GM20000 (cell line): ENCODE data around the gene RPL37.
"Not testable (repeated sequence)": the region's sequence is repeated elsewhere in the genome, so short reads cannot be mapped to it uniquely, and the experiment has no call there.

ENCODE experiments used
- DNase-seq: peaks from one replicate; pipeline ENCODE4 v3.0.0; 2012; ENCODE audit warnings: low spot score
- CTCF ChIP-seq: IDR thresholded peaks from 2 replicates; pipeline ENCODE4 v1.5.1; 2012; ENCODE audit warnings: mild to moderate bottlenecking, control low read depth; ENCODE audit errors: extremely low read depth, missing control alignments

The RPL37 gene

GRCh38 chr5:40871177-40871576 is 36.2 kb upstream of the RPL37 start:
- TF ChIP-seq CTCF, result no peak
- DNase-seq, result no peak

DNA sequence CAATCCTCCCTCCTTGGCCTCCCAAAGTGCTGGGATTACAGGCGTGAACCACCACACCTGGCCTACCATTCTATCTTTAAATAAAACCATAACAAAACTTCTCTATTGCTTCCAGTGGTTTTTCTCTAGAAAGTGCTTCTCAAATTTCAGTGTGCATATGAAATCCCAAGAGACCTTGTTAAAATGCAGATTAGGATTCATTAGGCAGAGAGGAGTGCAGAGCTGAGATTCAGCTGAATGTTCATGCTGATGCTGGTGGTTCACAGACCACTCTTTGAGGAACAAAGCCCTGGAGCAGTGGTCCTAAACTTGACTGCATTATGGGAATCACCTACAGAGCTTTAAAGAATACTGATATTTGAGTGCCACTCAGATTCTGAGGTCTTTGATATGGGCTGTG is 34.4 kb upstream of the RPL37 start:
- TF ChIP-seq CTCF, result no peak
- DNase-seq, result no peak

GRCh38 chr5:40866844-40867243 is 31.8 kb upstream of the RPL37 start:
- no peak for DNase-seq
- TF ChIP-seq CTCF, result no peak

GRCh38 chr5:40865004-40865403 is 30.0 kb upstream of the RPL37 start:
- not testable (repeated sequence) for DNase-seq

DNA sequence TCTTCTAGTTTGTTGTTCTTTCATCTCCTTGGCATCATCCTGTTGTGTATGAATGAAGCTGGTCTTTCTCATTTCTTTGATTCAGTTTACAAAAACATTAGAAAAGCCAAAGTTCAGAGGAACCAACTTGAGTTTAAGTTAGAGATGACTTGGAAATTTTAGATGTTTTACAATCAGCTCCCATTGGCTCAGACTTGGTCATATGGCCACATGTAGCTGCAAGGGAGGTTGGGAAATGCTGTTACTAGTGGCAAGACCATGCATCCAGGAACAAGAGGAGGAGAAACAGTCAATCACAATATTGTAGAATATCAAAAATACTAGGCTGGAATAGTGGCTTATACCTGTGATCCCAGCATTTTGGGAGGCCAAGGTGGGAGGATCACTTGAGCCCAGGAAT is 25.7 kb upstream of the RPL37 start:
- no peak for TF ChIP-seq CTCF
- no peak for DNase-seq

DNA sequence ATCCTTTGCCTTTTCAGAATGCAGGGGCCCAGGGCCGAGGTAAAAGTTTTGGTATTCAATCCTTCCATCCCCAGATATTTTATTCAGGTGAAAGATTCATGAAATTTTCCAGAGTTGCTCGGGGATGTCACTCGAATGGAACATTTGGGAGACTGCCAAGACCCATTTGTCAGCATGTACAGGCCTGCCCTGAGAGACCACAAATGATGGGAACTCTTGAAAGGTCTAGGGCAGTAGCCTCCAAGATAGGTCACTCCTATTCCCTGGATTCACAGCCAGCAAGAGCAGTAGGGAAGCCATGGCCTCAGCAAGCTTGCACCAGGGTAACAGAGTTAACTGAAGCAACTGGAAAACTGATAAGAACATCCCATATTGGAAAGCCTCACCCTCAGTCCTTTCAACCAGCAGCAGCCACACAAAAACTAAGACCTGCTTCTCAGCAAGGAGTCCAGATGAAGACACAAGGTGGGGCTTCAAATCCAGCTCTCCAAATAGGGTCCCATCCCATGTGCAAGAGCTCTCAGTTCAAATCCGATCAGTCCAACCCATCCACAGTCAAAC is 18.7 kb upstream of the RPL37 start:
- no peak for DNase-seq
- no peak for TF ChIP-seq CTCF

GRCh38 chr5:40847525-40847924 is 12.5 kb upstream of the RPL37 start:
- no peak for TF ChIP-seq CTCF
- DNase-seq, result no peak

DNA sequence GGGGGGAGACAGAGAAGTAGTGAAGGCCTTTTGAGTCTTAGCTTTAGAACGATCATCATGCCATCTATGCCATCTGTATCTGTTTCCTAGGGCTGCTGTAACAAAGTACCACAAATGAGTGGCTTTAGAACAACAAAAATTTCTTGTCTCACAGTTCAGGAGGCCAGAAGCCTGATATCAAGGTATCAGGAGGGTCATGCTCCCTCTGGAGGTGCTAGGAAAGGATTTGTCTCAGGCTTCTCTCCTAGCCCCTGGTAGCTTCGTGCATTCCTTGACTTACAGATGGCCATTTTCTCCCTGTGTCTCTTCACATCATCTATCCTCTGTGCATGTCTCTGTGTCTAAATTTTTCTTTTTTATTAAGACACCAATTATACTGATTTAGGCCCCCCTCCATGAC is 11.3 kb upstream of the RPL37 start:
- no peak for DNase-seq
- TF ChIP-seq CTCF, result no peak
